GM21723 (cell line): ENCODE data around the gene TMCC1.
"Not testable (repeated sequence)": the region's sequence is repeated elsewhere in the genome, so short reads cannot be mapped to it uniquely, and the experiment has no call there.

Experiments
- ATAC-seq: cut with Tn5 transposase; IDR thresholded peaks from one replicate; pipeline ENCODE4 v1.9.1; 2021; ENCODE audit warnings: mild to moderate bottlenecking, moderate library complexity; ENCODE audit not compliant: unreplicated experiment

TMCC1 gene

DNA sequence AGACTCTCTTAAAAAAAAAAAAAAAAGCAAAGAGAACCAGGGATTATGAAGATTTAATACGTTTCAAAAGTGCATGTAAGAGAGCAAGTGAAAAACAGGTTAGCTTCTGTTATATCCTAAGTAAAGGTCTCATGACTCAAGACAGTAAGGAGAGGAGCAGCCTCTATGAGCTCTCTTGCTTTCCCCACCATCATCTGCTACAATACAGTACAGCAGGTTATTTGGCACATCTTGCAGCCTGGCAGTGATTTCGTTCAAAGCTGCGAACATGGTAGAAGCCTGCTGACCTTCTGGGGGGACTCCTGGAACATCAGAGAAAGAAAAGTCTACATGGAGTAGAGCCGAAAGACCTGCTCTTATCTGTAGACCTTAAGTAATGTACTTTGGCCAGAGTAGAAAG lies 157.9 kb downstream of the TMCC1 start:
- no peak for ATAC-seq

DNA sequence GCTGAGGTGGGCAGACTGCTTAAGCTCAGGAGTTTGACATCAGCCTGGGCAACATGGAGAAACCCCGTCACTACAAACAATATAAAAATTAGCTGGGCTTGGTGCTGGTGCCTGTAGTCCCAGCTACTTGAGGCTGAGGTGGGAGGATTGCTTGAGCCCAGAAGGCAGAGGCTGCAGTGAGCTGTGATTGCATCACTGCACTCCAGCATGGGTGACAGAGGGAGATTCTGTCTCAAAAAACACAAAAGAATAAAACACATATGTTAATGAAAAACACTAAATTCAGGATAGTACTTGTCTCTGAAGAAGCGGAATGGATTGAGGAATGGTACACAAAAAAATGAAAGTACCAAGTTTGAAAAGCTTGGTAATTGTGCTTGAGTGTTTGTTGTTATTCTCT lies 159.1 kb downstream of the TMCC1 start:
- no peak for ATAC-seq

DNA sequence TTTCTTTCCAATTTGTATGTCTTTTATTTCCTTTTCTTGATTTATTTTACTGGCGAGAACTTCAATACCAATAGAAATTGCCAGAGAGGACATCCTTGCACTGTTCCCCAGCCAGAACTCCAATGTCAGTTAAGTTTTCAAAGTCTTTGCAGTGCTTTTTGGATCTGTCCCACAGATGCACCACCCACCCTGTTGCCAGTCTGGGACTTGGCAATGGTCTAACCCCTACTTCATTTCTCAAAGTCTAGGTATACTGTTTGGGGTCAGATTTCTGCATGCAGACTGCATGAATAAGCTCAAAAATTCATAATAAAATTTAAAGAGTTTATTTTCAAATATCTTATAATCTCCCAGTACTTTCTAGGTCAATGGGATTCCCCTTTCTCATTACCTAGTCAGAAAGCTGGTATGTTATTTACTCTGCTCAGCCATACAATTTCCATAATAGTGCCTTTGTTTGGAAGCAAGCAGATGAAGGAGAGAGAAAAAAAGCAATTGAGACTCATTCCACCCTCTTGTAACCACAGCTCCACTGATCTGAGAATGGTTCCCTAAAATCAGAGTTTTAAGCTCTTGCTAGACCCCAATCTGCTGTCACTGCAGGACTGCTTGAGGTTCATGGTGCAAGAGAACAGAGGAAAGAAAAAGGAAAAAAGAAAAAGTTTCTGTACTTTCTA lies 161.2 kb downstream of the TMCC1 start:
- no peak for ATAC-seq

GRCh38 chr3:129727707-129728106 lies 165.8 kb downstream of the TMCC1 start:
- no peak for ATAC-seq

DNA sequence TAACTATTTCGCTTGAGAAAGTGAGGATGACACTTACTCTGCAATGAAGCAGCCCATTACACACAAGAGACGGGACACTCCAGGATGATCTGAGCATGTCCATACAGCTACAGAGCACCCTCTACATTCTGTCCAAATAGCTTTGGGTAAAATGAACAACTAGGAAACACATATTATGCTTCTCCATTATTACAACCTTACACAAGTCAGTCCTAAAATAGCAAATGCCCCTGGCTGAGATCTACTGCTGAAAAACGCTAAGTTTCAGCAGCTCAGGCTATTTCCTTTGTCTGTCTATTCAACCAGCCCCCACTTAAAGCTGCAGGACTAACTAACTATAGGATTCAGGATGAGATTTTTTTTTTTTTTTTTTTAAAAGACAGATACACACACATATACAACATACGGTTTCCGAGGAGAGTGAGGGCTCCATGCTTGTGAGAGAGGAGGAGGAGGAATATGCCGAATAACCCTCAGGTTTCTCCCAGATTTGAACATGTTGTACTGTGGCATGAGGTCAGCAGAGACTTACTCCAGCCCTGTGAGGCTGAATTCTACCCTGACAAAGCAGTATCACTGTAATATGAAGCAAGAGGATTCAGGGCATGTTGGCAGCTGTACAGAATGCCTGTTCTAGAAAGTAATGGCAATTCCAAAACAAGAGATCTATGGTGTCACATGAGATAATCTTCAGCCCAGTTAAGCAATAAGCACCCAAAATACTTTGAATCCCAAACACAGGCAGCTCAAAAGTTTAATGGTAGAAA lies 169.8 kb downstream of the TMCC1 start:
- no peak for ATAC-seq

- ATAC-seq, result no peak
Observed at GRCh38 chr3:129722527-129722926, 171.0 kb downstream of the TMCC1 start.

DNA sequence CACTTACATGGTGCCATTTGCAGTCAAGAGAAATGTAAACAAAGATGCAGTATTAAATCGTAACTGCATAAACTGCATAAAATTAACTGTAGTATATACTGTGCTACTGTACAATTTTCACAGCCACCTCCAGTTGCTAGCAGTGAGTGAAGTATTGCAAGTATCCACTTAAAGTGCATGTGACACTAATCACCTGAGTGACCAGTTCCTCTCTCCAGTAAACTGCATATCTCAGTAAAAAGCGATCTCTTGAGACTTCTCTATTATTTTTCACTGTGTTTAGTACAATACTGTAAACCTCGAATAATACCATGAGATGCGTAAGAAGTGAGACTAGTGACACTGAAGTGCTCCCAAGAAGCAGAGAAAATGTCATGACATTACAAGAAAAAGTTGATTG lies 175.3 kb downstream of the TMCC1 start:
- no peak for ATAC-seq

GRCh38 chr3:129715854-129716253 lies 177.7 kb downstream of the TMCC1 start:
- ATAC-seq, result no peak

DNA sequence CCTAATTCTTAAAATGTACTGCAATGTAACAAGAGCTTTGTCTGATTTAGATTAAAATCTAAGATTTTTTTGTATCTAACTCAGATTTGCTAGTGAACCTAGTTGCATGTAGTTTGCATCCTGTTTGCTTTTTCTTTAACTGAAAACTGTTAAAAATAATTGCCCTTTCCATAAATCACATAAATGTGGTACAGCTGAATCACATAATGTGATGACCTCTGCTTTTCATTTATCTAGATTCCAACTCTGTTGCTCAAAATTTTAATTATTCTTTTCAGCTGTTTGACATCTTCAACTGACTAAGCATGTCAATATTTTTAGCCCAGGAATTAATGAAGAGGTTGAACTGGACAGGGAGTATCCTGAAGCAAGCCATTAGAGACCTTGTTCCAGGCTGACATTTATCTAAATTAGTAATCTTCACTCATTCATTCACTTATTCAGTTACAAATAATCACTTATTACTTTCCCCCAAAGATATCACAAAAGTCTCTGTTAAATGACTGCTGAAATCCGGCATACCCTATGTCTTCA lies 185.1 kb downstream of the TMCC1 start:
- no peak for ATAC-seq

- ATAC-seq, result no peak
Observed at GRCh38 chr3:129705274-129705673, 188.2 kb downstream of the TMCC1 start.

DNA sequence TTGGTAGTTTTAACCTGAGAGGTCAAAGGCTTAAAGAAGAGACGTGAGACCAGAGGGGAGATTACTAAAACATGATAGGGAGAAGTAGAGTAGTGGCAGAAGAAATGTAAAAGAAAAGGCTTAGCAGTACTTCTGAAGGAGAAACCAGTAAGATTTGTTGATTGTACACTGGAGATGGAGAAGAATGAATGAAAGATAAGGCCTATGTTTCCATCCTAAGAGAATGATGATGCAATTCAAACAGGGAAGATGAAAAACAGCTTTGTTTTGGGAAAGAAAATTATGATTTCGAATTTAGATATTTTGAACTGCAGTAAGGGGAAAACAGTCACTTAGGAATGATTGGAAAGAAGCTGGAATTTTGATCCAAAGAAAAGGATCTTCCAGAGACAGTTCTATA lies 189.6 kb downstream of the TMCC1 start:
- ATAC-seq, result no peak

DNA sequence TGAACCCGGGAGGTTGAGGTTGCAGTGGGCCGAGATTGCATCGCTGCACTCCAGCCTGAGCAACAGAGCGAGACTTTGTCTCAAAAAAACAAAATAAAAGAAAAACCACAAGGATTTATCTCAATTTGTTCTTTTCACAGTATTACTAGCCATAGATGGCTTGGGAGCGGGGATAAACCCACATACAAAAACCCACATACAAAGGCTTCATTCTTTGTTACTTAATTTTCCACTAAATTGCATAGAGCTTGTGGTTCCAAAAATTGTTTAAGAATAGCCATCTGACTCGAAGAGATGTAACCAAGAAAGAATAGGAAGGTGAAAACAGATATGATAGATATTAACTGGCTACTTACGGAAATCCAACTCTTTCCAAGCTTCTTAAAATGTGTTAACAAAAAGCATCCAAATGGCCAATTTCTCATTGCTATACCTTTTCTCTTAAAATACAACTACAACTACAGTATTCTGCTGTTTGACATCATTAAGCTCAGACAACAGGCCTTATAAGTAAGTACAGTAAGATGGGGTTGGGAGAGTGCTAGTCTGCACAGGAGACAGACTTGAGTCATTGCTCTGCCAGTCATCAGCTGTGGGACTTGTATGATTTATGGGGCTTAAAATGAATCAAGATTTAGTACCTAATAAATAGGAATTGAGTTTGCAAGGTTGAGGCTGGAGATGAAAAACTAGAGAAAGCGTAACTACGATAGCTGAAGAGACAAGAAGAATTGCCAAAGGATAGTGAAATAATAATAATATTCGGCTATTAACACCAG lies 190.4 kb downstream of the TMCC1 start:
- no peak for ATAC-seq

DNA sequence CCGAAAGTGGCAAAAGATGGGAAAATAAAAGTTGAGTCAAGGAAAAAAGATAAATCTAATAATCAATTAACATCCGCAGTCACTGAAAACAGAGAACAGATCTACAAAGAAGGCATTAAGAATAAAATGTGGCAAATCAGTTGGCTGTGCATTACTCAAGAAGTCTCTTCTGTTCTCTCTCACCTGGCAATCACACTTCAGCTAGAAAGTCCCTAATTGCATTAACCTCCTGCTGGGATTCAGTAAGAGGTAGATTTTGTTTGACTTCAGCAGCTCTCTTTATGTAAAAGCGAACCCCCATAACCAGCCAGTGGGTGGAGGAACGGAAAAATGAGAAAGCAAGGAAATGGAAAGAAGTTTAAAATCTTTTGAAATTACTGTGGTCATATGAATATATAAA lies 192.3 kb downstream of the TMCC1 start:
- no peak for ATAC-seq

- no peak for ATAC-seq
Observed at GRCh38 chr3:129699612-129700011, 193.9 kb downstream of the TMCC1 start.

GRCh38 chr3:129699199-129699598 lies 194.3 kb downstream of the TMCC1 start:
- no peak for ATAC-seq

DNA sequence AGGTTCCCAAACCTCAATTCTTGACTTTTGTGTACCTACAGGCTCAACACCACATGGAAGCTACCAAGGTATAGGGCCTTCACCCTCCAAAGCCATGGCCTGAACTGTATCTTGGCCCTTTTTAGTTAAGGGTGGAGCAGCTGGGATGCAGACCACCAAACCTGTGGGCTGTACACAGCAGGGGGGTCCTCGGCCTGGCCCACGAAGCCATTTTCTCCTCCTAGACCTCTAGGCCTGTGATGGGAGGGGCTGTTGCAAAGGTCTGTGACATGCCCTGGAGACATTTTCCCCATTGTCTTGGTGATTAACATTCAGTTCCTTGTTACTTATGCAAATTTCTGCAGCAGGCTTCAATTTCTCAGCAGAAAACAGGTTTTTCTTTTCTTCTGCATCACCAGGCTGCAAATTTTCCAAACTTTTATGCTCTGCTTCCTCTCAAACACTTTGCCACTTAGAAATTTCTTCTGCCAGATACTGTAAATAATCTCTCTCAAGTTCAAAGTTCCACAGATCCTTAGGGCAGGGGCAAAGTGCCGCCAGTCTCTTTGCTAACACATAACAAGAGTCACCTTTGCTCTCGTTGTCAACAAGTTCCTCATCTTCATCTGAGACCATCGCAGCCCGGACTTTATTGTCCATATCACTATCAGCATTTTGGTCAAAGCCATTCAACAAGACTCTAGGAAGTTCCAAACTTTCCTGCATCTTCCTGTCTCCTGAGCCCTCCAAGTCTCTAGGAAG lies 196.1 kb downstream of the TMCC1 start:
- ATAC-seq, result no peak

- not testable (repeated sequence) for ATAC-seq
Observed at GRCh38 chr3:129696430-129696829, 197.1 kb downstream of the TMCC1 start.

GRCh38 chr3:129695230-129695629 lies 198.3 kb downstream of the TMCC1 start:
- no peak for ATAC-seq

- no peak for ATAC-seq
Observed at GRCh38 chr3:129694228-129694627, 199.3 kb downstream of the TMCC1 start.

- ATAC-seq, result no peak
Observed at GRCh38 chr3:129692743-129693142, 200.8 kb downstream of the TMCC1 start.

DNA sequence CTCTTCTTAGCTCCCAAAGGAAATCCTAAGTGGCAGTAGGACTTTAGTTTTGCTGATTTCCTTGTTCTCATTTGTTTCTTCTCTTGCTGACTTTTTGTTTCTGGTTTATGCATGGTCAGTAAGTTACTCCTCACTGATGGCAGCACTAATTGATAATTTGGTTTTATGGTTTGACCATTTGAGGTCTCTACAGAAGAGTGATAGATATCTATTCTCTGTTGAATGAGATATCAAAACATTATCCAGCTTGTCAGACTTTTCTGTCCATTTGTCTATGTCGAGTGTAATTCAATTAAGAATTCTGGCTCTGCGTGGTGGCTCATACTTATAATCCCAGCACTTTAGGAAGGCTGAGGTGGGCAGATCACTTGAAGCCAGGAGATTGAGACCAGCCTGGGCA lies 202.5 kb downstream of the TMCC1 start:
- no peak for ATAC-seq
